Fibroblast of lung (primary cell): Measurements from ENCODE around the gene S100A8. TPM values are rescaled to one million over a fixed set of nuclear protein-coding genes. Genes with fewer than 3 reads are reported as not detected.

ENCODE experiments used
- DNase-seq, 2 donors: peaks; one replicate each; pipeline versions ENCODE4 v3.0.0 to v3.0.0-alpha.2; 2010; ENCODE audit warnings: low read depth in 2 of 2
- H2AFZ ChIP-seq: 2 replicates; pipeline ENCODE4 v1.5.1; 2012; ENCODE audit warnings: low read length, control low read depth, inconsistent platforms
- H3K27ac ChIP-seq: 2 replicates; pipeline ENCODE4 v1.5.1; 2011; ENCODE audit warnings: low read length, control low read depth; ENCODE audit not compliant: insufficient read depth
- H3K27me3 ChIP-seq: 2 replicates; pipeline ENCODE4 v1.5.1; 2011; ENCODE audit warnings: mild to moderate bottlenecking, low read length; ENCODE audit not compliant: control insufficient read depth, insufficient read depth
- H3K36me3 ChIP-seq: 2 replicates; pipeline ENCODE4 v1.5.1; 2011; ENCODE audit warnings: low read length; ENCODE audit not compliant: control insufficient read depth, insufficient read depth
- H3K4me1 ChIP-seq: 2 replicates; pipeline ENCODE4 v1.5.1; 2011; ENCODE audit warnings: low read length; ENCODE audit not compliant: control insufficient read depth, insufficient read depth; ENCODE audit errors: extremely low read depth
- H3K4me2 ChIP-seq: 2 replicates; pipeline ENCODE4 v1.5.1; 2011; ENCODE audit warnings: low read length, control low read depth; ENCODE audit not compliant: insufficient read depth; ENCODE audit errors: extremely low read depth
- H3K4me3 ChIP-seq, 4 experiments: fragments of 200-600 bp in 1 of 4; sonication (generic) in 1 of 4; replicated peaks in 1 of 4; 2 replicates each; pipeline ENCODE4 v1.5.1; 2011 to 2016; ENCODE audit warnings: low read length in 4 of 4, low read depth in 3 of 4, mild to moderate bottlenecking in 3 of 4, control low read depth in 2 of 4, inconsistent platforms in 1 of 4, mixed read lengths in 1 of 4; ENCODE audit not compliant: insufficient read depth in 1 of 4; ENCODE audit errors: control extremely low read depth in 1 of 4
- H3K79me2 ChIP-seq: 2 replicates; pipeline ENCODE4 v1.5.1; 2012; ENCODE audit warnings: mild to moderate bottlenecking, low read length, inconsistent platforms; ENCODE audit not compliant: control insufficient read depth, insufficient read depth
- H3K9ac ChIP-seq: 2 replicates; pipeline ENCODE4 v1.5.1; 2011; ENCODE audit warnings: mild to moderate bottlenecking, low read length, control low read depth; ENCODE audit not compliant: insufficient read depth
- H3K9me3 ChIP-seq: 2 replicates; pipeline ENCODE4 v1.5.1; 2012; ENCODE audit warnings: low read depth, low read length; ENCODE audit not compliant: control insufficient read depth, insufficient read depth
- H4K20me1 ChIP-seq: 2 replicates; pipeline ENCODE4 v1.5.1; 2011; ENCODE audit warnings: low read length; ENCODE audit not compliant: control insufficient read depth, insufficient read depth; ENCODE audit errors: extremely low read depth
- EZH2 ChIP-seq: IDR thresholded peaks from 2 replicates; pipeline ENCODE4 v1.5.1; 2012; ENCODE audit warnings: low read length, control low read depth, mild to moderate bottlenecking; ENCODE audit errors: missing control alignments
- polyA plus RNA-seq, 2 donors: library from polyadenylated mRNA; depleted of rRNA in 1 of 2; stranded (reverse) in 1 of 2; unstranded in 1 of 2; fragments of >200 nt; gene quantifications; 2 replicates each; pipeline ENCODE4 v1.2.1, GENCODE V29; 2011 to 2012; ENCODE audit warnings: missing spikeins in 1 of 2
- total RNA-seq: library from RNA; depleted of rRNA; stranded (reverse); fragments of >200 nt; gene quantifications from 2 replicates; pipeline ENCODE4 v1.2.1, GENCODE V29; 2014
- TF ChIP-seq, protein P1 (sequence below), 2 donors: IDR thresholded peaks in 1 of 2; conservative IDR thresholded peaks in 1 of 2; 1 replicate in 1 of 2; 2 replicates in 1 of 2; pipeline ENCODE4 v1.5.1; 2011 to 2012; ENCODE audit warnings: low read length in 2 of 2, control low read depth in 1 of 2, inconsistent platforms in 1 of 2, low read depth in 1 of 2, mild to moderate bottlenecking in 1 of 2

Gene S100A8
- total and polyA plus RNA-seq, 2 donors (not counting 1 experiment from before 2014, with no cell fraction given) = not detected

DNA sequence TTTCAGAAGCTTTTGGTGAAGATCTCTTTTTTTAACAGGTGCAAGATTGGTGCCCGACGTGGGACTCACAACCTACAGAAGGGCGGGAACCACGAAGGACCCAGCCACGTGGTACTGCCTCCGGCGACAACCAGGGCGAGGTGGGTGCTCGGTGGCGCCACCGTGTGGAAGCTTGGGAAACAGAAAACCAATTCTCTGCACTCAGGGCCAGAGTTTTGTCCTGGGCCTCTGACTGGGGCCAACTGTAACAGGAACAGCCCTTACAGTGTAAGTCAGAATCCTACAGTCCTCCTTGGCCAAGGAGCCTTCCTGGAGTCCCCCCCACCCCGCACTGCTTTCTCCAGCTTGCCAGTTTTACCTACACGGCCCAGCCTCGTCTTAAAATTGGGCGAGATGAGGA, 13.9 kb upstream of the S100A8 start:
- H2AFZ ChIP-seq = no peak overlapping the region
- no peaks in the 10 kb centered on the region for H3K9me3 ChIP-seq
- no peaks in the 10 kb centered on the region for H3K4me1 ChIP-seq
- H3K4me3 ChIP-seq = no peak overlapping the region
- no peak for DNase-seq
- H3K9ac ChIP-seq = no peak overlapping the region
- TF ChIP-seq, protein P1, sequence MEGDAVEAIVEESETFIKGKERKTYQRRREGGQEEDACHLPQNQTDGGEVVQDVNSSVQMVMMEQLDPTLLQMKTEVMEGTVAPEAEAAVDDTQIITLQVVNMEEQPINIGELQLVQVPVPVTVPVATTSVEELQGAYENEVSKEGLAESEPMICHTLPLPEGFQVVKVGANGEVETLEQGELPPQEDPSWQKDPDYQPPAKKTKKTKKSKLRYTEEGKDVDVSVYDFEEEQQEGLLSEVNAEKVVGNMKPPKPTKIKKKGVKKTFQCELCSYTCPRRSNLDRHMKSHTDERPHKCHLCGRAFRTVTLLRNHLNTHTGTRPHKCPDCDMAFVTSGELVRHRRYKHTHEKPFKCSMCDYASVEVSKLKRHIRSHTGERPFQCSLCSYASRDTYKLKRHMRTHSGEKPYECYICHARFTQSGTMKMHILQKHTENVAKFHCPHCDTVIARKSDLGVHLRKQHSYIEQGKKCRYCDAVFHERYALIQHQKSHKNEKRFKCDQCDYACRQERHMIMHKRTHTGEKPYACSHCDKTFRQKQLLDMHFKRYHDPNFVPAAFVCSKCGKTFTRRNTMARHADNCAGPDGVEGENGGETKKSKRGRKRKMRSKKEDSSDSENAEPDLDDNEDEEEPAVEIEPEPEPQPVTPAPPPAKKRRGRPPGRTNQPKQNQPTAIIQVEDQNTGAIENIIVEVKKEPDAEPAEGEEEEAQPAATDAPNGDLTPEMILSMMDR (conservative IDR thresholded peaks at IDR 0.05 in 1 of 2, IDR thresholded peaks at IDR 0.05 in 1 of 2; ENCODE audit: low read depth in 1 of 2, low read length in 2 of 2) = peak in 1 of 2 donors; percentile 15
- TF ChIP-seq EZH2 = no peak
- H3K27me3 ChIP-seq = no peaks in the 10 kb centered on the region
- H3K4me2 ChIP-seq = no peak overlapping the region
- no peaks in the 10 kb centered on the region for H3K36me3 ChIP-seq
- H3K27ac ChIP-seq = no peak overlapping the region
- no peaks in the 10 kb centered on the region for H4K20me1 ChIP-seq
- no peaks in the 10 kb centered on the region for H3K79me2 ChIP-seq

DNA sequence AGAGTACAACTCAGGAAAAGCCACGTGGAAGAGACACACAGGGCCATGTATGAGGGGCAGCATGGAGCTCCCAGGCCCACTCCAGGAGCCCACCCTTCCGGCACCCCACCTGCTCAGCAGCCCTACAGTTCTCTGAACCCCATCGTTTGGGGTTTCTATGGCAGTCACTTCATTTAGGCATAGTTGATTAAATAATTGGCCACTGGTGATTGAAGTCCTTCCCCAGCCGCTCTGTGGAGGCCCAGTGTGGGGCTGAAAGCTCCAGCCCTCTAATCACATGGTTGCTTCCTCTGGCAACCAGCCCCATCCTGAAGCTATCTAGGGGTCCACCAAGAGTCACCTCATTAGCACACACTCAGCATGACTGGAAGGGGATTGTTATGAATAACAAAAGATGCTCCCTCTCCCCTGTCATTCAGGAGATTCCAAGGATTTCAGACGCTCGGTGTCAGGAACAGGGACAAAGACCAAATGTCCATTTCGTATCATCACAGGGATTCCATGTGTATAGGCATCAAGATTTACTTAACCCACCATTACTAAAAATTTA, 13.3 kb upstream of the S100A8 start:
- no peaks in the 10 kb centered on the region for H3K27me3 ChIP-seq
- H3K36me3 ChIP-seq = no peaks in the 10 kb centered on the region
- H4K20me1 ChIP-seq = no peaks in the 10 kb centered on the region
- no peaks in the 10 kb centered on the region for H3K79me2 ChIP-seq
- H3K9me3 ChIP-seq = no peaks in the 10 kb centered on the region
- H3K9ac ChIP-seq = no peak overlapping the region
- H3K27ac ChIP-seq = no peak overlapping the region
- no peak overlapping the region for H3K4me2 ChIP-seq
- no peaks in the 10 kb centered on the region for H3K4me1 ChIP-seq
- no peak overlapping the region for H3K4me3 ChIP-seq
- DNase-seq = no peak
- no peak overlapping the region for H2AFZ ChIP-seq
- TF ChIP-seq, protein P1 (conservative IDR thresholded peaks at IDR 0.05 in 1 of 2, IDR thresholded peaks at IDR 0.05 in 1 of 2; ENCODE audit: low read depth in 1 of 2, low read length in 2 of 2) = no peak
- TF ChIP-seq EZH2 = no peak

DNA sequence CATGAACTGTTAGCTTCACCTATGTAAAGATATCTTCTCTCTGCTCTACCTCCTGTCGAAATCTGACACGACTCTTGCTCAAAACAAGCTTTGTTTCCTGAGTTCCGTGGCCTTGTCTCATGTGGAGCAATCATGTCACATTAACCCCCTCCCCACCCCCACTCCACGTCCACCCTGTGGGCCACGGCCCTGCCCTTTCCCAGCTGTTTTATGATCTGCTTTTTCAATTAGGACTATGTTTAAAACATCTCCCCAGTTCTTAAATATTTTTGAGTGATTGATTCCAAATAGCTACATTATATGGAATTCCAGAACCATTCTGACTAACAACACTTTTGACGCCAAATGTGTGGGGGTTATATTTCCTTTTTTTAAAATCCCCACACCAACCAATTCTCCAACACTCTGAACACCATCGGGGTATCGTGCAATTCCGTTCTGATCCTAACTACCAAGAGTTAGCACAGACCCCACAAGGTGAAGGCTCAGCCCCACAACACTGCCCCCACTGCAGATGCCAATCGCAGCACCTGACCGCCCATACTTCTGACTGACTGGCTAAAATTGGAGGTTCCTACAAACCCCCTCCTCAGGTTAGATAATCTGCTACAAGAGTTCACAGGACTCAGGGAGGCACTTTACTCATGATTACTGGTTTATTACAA, 12.7 kb upstream of the S100A8 start:
- no peak overlapping the region for H3K4me3 ChIP-seq
- H3K4me1 ChIP-seq = no peaks in the 10 kb centered on the region
- H3K79me2 ChIP-seq = no peaks in the 10 kb centered on the region
- H4K20me1 ChIP-seq = no peaks in the 10 kb centered on the region
- no peak for DNase-seq
- no peak overlapping the region for H3K27ac ChIP-seq
- no peak overlapping the region for H3K4me2 ChIP-seq
- H2AFZ ChIP-seq = no peak overlapping the region
- no peak for TF ChIP-seq EZH2
- TF ChIP-seq, protein P1 (conservative IDR thresholded peaks at IDR 0.05 in 1 of 2, IDR thresholded peaks at IDR 0.05 in 1 of 2; ENCODE audit: low read depth in 1 of 2, low read length in 2 of 2) = no peak
- H3K36me3 ChIP-seq = no peaks in the 10 kb centered on the region
- H3K27me3 ChIP-seq = no peaks in the 10 kb centered on the region
- no peak overlapping the region for H3K9ac ChIP-seq
- H3K9me3 ChIP-seq = no peaks in the 10 kb centered on the region
